CD4-positive, alpha-beta T cell treated with Interleukin-15 for 4 hours (primary cell): ENCODE results near the gene PPFIA1.

Experiments used
- DNase-seq: peaks from one replicate; pipeline ENCODE4 v3.0.0-alpha.2; 2020; ENCODE audit warnings: low spot score

PPFIA1 gene

GRCh38 chr11:70433038-70433437 is 162.5 kb downstream of the PPFIA1 start:
- no peak for DNase-seq

GRCh38 chr11:70433526-70433925 is 163.0 kb downstream of the PPFIA1 start:
- DNase-seq = no peak
